Liver (tissue), 9 donors: ENCODE data around the gene SPEG. TPM values are rescaled to one million over a fixed set of nuclear protein-coding genes. Genes with fewer than 3 reads are reported as not detected.
A peak's percentile ranks its signal among the peaks of the same experiment; 100 is the strongest.

Source experiments
- DNase-seq: peaks from one replicate; pipeline ENCODE4 v3.0.0-alpha.2; 2017; ENCODE audit warnings: low spot score
- H3K27ac ChIP-seq, 2 donors: one replicate each; pipeline ENCODE4 v1.7.0; 2013; ENCODE audit warnings: inconsistent platforms in 2 of 2, low read length in 2 of 2, control low read depth in 1 of 2, low read depth in 1 of 2, mild to moderate bottlenecking in 1 of 2
- H3K27me3 ChIP-seq, 4 donors: one replicate each; pipeline versions ENCODE4 v1.6.1 to v1.7.0; 2013; ENCODE audit warnings: low read length in 3 of 4, inconsistent platforms in 1 of 4, mild to moderate bottlenecking in 1 of 4, moderate library complexity in 1 of 4; ENCODE audit not compliant: control insufficient read depth in 4 of 4, insufficient read depth in 4 of 4
- H3K36me3 ChIP-seq, 4 donors: one replicate each; pipeline versions ENCODE4 v1.6.1 to v1.7.0; 2013; ENCODE audit warnings: low read length in 3 of 4, mild to moderate bottlenecking in 3 of 4, low read depth in 1 of 4, moderate library complexity in 1 of 4; ENCODE audit not compliant: control insufficient read depth in 4 of 4, insufficient read depth in 3 of 4
- H3K4me1 ChIP-seq, 4 donors: one replicate each; pipeline versions ENCODE4 v1.6.1 to v1.7.0; 2013; ENCODE audit warnings: low read length in 3 of 4, mild to moderate bottlenecking in 3 of 4, moderate library complexity in 1 of 4; ENCODE audit not compliant: control insufficient read depth in 4 of 4, insufficient read depth in 4 of 4
- H3K4me3 ChIP-seq, 3 donors: one replicate each; pipeline versions ENCODE4 v1.6.1 to v1.7.0; 2013; ENCODE audit warnings: low read length in 3 of 3, control low read depth in 1 of 3, low read depth in 1 of 3, mild to moderate bottlenecking in 1 of 3
- H3K9ac ChIP-seq, 2 donors: one replicate each; pipeline ENCODE4 v1.7.0; 2013; ENCODE audit warnings: low read length in 2 of 2, mild to moderate bottlenecking in 2 of 2, moderate library complexity in 2 of 2, control low read depth in 1 of 2, low read depth in 1 of 2
- H3K9me3 ChIP-seq, 4 donors: one replicate each; pipeline versions ENCODE4 v1.6.1 to v1.7.0; 2013; ENCODE audit warnings: low read length in 3 of 4; ENCODE audit not compliant: control insufficient read depth in 4 of 4
- EGR1 ChIP-seq, 2 donors: IDR thresholded peaks; 2 replicates each; pipeline ENCODE4 v1.6.1; 2016 to 2018; ENCODE audit warnings: antibody characterized with exemption in 2 of 2, low read depth in 2 of 2
- FOXA1 ChIP-seq: IDR thresholded peaks from 2 replicates; pipeline ENCODE4 v1.6.1; 2016; ENCODE audit warnings: antibody characterized with exemption
- FOXA2 ChIP-seq: IDR thresholded peaks from 2 replicates; pipeline ENCODE4 v1.6.1; 2016; ENCODE audit warnings: antibody characterized with exemption
- GABPA ChIP-seq, 2 donors: IDR thresholded peaks in 1 of 2; conservative IDR thresholded peaks in 1 of 2; 2 replicates each; pipeline ENCODE4 v1.6.1; 2016; ENCODE audit warnings: antibody characterized with exemption in 2 of 2, mild to moderate bottlenecking in 1 of 2, moderate library complexity in 1 of 2
- HNF4A ChIP-seq, 2 donors: conservative IDR thresholded peaks; 2 replicates each; pipeline ENCODE4 v1.6.1; 2016; ENCODE audit warnings: antibody characterized with exemption in 2 of 2, mild to moderate bottlenecking in 2 of 2
- HNF4G ChIP-seq: IDR thresholded peaks from 2 replicates; pipeline ENCODE4 v1.6.1; 2016; ENCODE audit warnings: antibody characterized with exemption
- JUND ChIP-seq, 2 donors: IDR thresholded peaks; 2 replicates each; pipeline ENCODE4 v1.6.1; 2016; ENCODE audit warnings: antibody characterized with exemption in 2 of 2
- NR2F2 ChIP-seq: IDR thresholded peaks from 2 replicates; pipeline ENCODE4 v1.6.1; 2016; ENCODE audit warnings: antibody characterized with exemption
- RAD21 ChIP-seq, 2 donors: IDR thresholded peaks; 2 replicates each; pipeline ENCODE4 v1.6.1; 2016; ENCODE audit warnings: antibody characterized with exemption in 2 of 2, mild to moderate bottlenecking in 2 of 2
- RXRA ChIP-seq, 2 donors: IDR thresholded peaks; 2 replicates each; pipeline ENCODE4 v1.6.1; 2017 to 2018; ENCODE audit warnings: antibody characterized with exemption in 2 of 2, mild to moderate bottlenecking in 1 of 2
- SP1 ChIP-seq: IDR thresholded peaks from 2 replicates; pipeline ENCODE4 v1.6.1; 2018; ENCODE audit warnings: antibody characterized with exemption, mild to moderate bottlenecking
- TAF1 ChIP-seq: conservative IDR thresholded peaks from 2 replicates; pipeline ENCODE4 v1.6.1; 2016; ENCODE audit warnings: antibody characterized with exemption, mild to moderate bottlenecking
- YY1 ChIP-seq: IDR thresholded peaks from 2 replicates; pipeline ENCODE4 v1.6.1; 2016; ENCODE audit warnings: antibody characterized with exemption, mild to moderate bottlenecking
- ZBTB33 ChIP-seq: IDR thresholded peaks from 2 replicates; pipeline ENCODE4 v1.6.1; 2016; ENCODE audit warnings: antibody characterized with exemption
- WGBS: extraction: QIAGEN DNeasy Blood & Tissue Kit; methylation state at CpG from one replicate; pipeline ENCODE4 v1.1.7; 2013; 5-methylcytosine and 5-hydroxymethylcytosine counted together
- polyA plus RNA-seq, 2 donors: library from polyadenylated mRNA; stranded (reverse) in 1 of 2; unstranded in 1 of 2; fragments of 200-250 nt in 1 of 2; fragments of >200 nt in 1 of 2; fragmentation: Nextera tagmentation in 1 of 2; extraction: Ambion mirVana in 1 of 2; gene quantifications; one replicate each; pipeline versions ENCODE4 v1.2.1 to v1.2.3, GENCODE V29; 2013 to 2015
- total RNA-seq, 2 donors: library from RNA; depleted of rRNA; stranded (reverse); fragments of >200 nt; gene quantifications; one replicate each; pipeline ENCODE4 v1.2.3, GENCODE V29; 2014
- TF ChIP-seq, protein P1 (sequence below): fragments of 150-350 bp; IDR thresholded peaks from 2 replicates; pipeline ENCODE4 v1.5.1; 2017; ENCODE audit warnings: improper control_type of control experiment, low read depth, low read length; ENCODE audit not compliant: missing input control
- TF ChIP-seq, protein P2 (sequence below): IDR thresholded peaks from 2 replicates; pipeline ENCODE4 v1.6.1; 2016; ENCODE audit warnings: antibody characterized with exemption, mild to moderate bottlenecking
- TF ChIP-seq, protein P3 (sequence below): IDR thresholded peaks from 2 replicates; pipeline ENCODE4 v1.6.1; 2016; ENCODE audit warnings: antibody characterized with exemption
- TF ChIP-seq, protein P4 (sequence below): IDR thresholded peaks from 2 replicates; pipeline ENCODE4 v1.6.1; 2016; ENCODE audit warnings: antibody characterized with exemption
- donor health status: healthy.
- donor health status: healthy.
- donor health status: healthy.
- donor health status: healthy.
- donor health status: healthy.

Gene SPEG
- total and polyA plus RNA-seq, 4 donors, result 0.51 to 0.96 (median 0.66) TPM

DNA sequence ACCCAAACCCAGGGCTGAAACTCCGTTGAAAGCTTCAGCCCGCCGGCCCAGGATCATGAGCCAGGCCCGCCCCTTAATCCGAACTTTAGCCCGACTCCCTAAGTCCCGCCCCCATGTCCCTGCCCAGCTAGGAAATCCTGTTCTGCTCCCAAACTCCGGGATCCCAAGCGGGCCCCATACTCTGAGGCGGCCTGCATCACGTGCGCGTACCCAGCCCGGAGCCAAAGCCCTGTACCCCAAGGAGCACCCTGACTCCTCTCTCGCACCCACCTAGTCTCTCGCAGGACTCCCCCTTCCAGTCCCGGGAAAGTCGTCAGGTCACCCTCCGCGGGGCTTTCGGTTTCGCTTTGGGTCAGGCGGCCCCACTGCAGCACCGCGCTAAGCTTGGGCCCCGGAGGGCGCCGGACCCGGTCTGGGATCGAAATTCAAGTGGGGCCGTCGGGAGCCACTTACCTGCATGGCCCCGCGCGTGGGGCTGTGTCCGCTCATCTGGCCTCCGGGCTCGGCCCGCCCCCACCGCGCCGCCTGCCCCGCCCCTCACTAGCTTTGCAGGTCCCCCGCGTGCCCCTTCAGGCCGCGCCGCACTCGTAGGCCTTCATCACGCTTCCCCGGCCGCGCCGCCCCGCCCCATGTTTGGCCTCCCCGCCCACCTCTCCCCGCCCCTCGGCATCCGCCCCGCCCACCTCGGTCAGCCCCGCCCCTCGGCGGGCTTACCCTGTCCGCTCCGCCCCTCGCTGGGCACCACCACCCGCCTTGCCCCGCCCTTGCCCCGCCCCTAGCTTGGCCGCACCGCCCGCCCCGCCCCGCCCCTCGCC is 47.1 kb upstream of the SPEG start, which contains the start of gene DNPEP (continued):
- TF ChIP-seq HNF4G (peak; percentile 20), JUND (IDR thresholded peaks at IDR 0.05) (no peak), NR2F2 (peak; percentile 64), ZBTB33 (peak; percentile 41), GABPA (IDR thresholded peaks at IDR 0.05 in 1 of 2, conservative IDR thresholded peaks at IDR 0.05 in 1 of 2) (peak in 1 of 2 donors; percentile 10)

GRCh38 chr2:219388121-219388906 is 46.3 kb upstream of the SPEG start:
- Histone ChIP-seq H3K27me3 (no peaks in the 10 kb centered on the region), H3K4me1 (peaks cover 3 to 16% (median 10%) of the 10 kb centered on the region in 4 donors), H3K4me3 (peak overlapping the region in 2 of 3 donors; percentile 49 to 54), H3K9ac (peak overlapping the region; percentile 45 to 51), H3K9me3 (no peaks in the 10 kb centered on the region), H3K36me3 (peaks cover 5 to 30% (median 22%) of the 10 kb centered on the region in 4 donors), H3K27ac (peak overlapping the region; percentile 74 to 77)
- 3% methylated on average over 78 of the region's 78 CpGs for WGBS
- TF ChIP-seq TAF1, result no peak
- peak in 1 of 2 donors; percentile 17 for TF ChIP-seq RAD21 (IDR thresholded peaks at IDR 0.05)
- peak; percentile 82 for TF ChIP-seq HNF4G
- peak; percentile 91 to 92 for TF ChIP-seq HNF4A (conservative IDR thresholded peaks at IDR 0.05)
- TF ChIP-seq, protein P1, sequence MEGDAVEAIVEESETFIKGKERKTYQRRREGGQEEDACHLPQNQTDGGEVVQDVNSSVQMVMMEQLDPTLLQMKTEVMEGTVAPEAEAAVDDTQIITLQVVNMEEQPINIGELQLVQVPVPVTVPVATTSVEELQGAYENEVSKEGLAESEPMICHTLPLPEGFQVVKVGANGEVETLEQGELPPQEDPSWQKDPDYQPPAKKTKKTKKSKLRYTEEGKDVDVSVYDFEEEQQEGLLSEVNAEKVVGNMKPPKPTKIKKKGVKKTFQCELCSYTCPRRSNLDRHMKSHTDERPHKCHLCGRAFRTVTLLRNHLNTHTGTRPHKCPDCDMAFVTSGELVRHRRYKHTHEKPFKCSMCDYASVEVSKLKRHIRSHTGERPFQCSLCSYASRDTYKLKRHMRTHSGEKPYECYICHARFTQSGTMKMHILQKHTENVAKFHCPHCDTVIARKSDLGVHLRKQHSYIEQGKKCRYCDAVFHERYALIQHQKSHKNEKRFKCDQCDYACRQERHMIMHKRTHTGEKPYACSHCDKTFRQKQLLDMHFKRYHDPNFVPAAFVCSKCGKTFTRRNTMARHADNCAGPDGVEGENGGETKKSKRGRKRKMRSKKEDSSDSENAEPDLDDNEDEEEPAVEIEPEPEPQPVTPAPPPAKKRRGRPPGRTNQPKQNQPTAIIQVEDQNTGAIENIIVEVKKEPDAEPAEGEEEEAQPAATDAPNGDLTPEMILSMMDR, result peak; percentile 73
- TF ChIP-seq, protein P2, sequence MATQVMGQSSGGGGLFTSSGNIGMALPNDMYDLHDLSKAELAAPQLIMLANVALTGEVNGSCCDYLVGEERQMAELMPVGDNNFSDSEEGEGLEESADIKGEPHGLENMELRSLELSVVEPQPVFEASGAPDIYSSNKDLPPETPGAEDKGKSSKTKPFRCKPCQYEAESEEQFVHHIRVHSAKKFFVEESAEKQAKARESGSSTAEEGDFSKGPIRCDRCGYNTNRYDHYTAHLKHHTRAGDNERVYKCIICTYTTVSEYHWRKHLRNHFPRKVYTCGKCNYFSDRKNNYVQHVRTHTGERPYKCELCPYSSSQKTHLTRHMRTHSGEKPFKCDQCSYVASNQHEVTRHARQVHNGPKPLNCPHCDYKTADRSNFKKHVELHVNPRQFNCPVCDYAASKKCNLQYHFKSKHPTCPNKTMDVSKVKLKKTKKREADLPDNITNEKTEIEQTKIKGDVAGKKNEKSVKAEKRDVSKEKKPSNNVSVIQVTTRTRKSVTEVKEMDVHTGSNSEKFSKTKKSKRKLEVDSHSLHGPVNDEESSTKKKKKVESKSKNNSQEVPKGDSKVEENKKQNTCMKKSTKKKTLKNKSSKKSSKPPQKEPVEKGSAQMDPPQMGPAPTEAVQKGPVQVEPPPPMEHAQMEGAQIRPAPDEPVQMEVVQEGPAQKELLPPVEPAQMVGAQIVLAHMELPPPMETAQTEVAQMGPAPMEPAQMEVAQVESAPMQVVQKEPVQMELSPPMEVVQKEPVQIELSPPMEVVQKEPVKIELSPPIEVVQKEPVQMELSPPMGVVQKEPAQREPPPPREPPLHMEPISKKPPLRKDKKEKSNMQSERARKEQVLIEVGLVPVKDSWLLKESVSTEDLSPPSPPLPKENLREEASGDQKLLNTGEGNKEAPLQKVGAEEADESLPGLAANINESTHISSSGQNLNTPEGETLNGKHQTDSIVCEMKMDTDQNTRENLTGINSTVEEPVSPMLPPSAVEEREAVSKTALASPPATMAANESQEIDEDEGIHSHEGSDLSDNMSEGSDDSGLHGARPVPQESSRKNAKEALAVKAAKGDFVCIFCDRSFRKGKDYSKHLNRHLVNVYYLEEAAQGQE, result peak; percentile 32
- no peak for TF ChIP-seq ZBTB33
- TF ChIP-seq YY1, result peak; percentile 20
- no peak for TF ChIP-seq NR2F2
- peak; percentile 60 to 69 for TF ChIP-seq RXRA (IDR thresholded peaks at IDR 0.05)
- no peak for TF ChIP-seq JUND (IDR thresholded peaks at IDR 0.05)
- TF ChIP-seq, protein P3, sequence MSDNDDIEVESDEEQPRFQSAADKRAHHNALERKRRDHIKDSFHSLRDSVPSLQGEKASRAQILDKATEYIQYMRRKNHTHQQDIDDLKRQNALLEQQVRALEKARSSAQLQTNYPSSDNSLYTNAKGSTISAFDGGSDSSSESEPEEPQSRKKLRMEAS, result no peak
- peak; percentile 90 for TF ChIP-seq SP1
- TF ChIP-seq, protein P4, sequence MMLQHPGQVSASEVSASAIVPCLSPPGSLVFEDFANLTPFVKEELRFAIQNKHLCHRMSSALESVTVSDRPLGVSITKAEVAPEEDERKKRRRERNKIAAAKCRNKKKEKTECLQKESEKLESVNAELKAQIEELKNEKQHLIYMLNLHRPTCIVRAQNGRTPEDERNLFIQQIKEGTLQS, result no peak
- no peak for TF ChIP-seq FOXA2
- no peak for TF ChIP-seq FOXA1
- TF ChIP-seq GABPA (IDR thresholded peaks at IDR 0.05 in 1 of 2, conservative IDR thresholded peaks at IDR 0.05 in 1 of 2), result peak in 1 of 2 donors; percentile 25
- peak in 1 of 2 donors; percentile 83 for TF ChIP-seq EGR1 (IDR thresholded peaks at IDR 0.05; ENCODE audit: low read depth in 2 of 2)
- DNase-seq, result peak; percentile 99
